GM21737 (cell line): Measurements from ENCODE around the gene RPL32.
"Not testable (repeated sequence)": the region's sequence is repeated elsewhere in the genome, so short reads cannot be mapped to it uniquely, and the experiment has no call there.

Experiments used
- ATAC-seq: cut with Tn5 transposase; IDR thresholded peaks from one replicate; pipeline ENCODE4 v1.9.1; 2021; ENCODE audit warnings: mild to moderate bottlenecking, moderate library complexity; ENCODE audit not compliant: unreplicated experiment

The RPL32 gene

GRCh38 chr3:12810013-12810780, 31.2 kb downstream of the RPL32 start:
- peak; percentile 99 for ATAC-seq

GRCh38 chr3:12809435-12809834, 31.9 kb downstream of the RPL32 start:
- no peak for ATAC-seq

GRCh38 chr3:12809001-12809400, 32.4 kb downstream of the RPL32 start:
- no peak for ATAC-seq

- no peak for ATAC-seq
Observed at GRCh38 chr3:12808587-12808986, 32.8 kb downstream of the RPL32 start.

GRCh38 chr3:12807601-12808359, 33.6 kb downstream of the RPL32 start:
- no peak for ATAC-seq

GRCh38 chr3:12807066-12807465, 34.3 kb downstream of the RPL32 start:
- no peak for ATAC-seq

GRCh38 chr3:12803371-12803770, 38.0 kb downstream of the RPL32 start:
- ATAC-seq: no peak

DNA sequence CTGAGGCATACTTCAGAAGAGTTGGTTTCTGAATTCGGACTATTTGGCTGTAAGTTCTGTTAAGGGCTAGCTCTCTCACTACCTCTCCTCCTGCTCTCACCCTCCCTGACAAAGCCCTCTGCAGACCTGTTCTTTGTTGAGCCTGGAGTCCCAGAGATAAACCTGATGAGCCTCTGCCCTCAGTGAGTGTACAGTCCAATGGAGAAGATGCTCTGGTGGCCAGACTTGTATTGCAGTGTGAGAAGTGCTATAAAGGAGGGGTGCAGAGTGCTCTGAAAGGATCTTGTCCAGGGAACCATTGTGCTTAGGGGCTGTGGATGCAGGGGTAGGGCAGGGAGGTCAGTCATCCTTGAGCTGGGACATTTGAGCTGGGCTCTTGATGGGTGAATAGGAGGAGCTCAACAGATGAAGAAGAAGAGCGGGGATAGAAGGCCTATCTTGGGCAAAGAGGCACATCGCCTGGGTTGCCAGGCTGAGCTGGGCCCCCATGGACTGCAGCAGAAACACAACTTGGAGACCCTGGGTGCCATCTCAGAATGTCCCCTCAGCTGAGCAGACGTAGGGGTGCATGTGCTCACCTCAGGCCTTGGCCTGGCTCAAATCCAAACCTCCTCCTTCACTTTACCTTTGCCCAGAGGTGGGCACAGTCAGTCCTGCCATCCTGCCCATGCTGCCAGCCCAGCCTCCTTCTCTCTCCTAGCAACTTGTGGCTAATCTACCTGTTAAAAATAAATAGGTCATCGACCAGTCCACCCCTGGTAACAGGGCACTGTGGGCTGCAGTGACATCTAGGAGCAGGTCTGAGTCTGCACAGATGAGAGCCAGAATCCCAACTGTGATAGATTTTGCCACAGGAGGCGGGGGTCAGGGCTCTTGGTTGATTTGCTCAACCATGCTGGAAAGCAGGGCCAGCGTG, 41.6 kb downstream of the RPL32 start:
- ATAC-seq: no peak

GRCh38 chr3:12798559-12799179, 42.7 kb downstream of the RPL32 start:
- no peak for ATAC-seq

- ATAC-seq: no peak
Observed at GRCh38 chr3:12797892-12798558, 43.3 kb downstream of the RPL32 start.

- ATAC-seq: no peak
Observed at GRCh38 chr3:12797124-12797891, 44.1 kb downstream of the RPL32 start.

DNA sequence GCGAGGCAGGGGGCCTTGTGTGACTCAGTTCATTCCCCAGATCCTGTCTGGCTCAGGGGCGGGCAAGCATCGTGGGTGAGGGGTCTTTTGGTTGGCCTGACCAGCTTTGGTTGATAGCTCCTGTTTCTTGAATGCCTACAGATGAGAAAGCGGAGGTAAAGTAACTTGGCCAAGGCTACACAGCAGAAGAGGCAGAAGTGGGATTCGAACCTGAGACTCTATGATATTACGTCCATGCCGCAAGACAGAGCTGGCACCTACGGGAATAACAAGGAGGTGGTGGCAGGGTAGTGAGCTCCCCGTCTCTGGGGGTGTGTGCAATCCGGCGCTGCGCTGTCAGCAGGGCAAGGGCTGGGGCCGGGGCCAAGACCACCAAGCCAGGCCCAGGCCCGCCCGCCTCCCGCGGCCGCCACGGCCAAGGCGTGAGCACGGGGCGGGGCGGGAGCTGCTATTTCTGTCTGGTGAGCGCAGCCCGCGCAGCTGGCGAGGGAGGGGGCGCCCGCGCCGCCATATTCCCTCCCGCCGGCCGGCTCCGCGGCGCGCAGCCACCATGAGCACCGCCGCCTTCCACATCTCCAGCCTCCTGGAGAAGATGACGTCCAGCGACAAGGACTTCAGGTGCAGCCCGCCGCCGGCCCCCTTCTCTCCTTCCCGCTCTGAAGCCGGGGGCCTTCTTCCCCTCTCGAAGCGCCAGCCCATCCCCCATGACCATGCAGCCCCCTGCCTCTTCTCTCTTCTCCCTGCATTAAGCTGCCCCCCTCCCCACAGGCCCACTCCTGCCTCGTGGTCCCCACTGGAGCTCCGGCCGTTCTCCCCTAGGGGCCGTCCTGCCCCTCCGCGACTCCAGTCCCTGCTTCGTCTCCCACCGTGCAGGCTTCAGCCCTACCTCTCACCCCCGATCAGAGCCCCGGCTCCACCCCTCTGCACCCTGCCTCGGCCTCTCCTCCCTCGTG, 44.9 kb downstream of the RPL32 start, which contains the start of gene CAND2:
CAND2 (plus strand) TSS at position 510 of the 953 bp plus-strand sequence; CDS start at position 551, 41 bp downstream.
- ATAC-seq: no peak

- no peak for ATAC-seq
Observed at GRCh38 chr3:12793701-12794100, 47.7 kb downstream of the RPL32 start.

GRCh38 chr3:12791430-12791829, 49.9 kb downstream of the RPL32 start:
- no peak for ATAC-seq

DNA sequence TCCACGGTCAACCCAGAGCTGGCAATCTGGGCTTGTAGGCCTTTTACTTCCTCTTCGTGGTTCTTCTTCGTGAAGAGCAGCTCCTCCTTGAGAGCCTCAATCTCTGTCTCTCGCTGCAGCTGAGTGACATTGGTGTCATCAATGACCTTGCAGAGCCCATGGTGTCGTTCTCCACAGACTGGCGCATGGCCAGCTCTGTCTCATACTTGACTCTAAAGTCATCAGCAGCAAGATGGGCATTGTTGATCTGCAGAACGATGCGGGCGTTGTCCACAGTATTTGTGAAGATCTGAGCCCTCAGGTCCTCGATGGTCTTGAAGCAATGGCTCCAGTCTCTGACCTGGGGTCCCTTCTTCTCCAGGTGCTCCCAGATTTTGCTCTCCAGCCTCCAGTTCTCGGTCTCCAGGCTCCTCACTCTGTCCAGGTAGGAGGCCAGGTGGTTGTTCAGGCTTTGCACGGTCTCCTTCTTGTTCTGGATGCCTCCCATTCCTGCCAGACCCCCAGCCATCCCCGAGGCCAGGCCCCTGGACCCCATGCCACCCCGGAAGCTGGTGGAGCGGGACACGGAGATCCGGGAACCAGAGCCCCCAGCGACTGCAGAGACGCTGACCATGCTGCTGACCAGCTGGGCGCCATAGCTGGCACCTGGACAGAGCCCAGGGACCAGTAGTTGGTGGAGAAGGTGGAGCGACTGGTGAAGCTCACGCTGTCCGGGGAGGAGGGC, 53.2 kb downstream of the RPL32 start:
- not testable (repeated sequence) for ATAC-seq

GRCh38 chr3:12787346-12787745, 54.0 kb downstream of the RPL32 start:
- not testable (repeated sequence) for ATAC-seq

DNA sequence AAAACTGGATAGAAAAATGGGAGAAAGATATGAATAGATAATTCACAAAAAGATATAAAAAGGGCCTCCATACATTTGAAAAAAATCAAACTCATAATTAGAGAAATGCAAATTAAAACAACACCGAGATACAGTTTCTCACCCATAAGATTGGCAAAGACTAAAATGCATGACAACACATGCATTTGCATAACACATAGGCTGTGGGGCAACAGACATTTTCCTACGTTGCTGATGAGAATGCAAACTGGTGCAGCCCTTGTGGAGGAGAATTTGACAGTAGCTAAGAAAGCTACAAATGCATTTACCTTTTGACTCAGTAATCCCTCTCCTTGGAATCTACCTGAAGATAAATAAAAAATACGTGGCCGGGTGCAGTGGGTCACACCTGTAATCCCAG, 56.3 kb downstream of the RPL32 start:
- ATAC-seq: no peak
